ENCODE results near the gene SSB.
"Not testable (repeated sequence)": the region's sequence is repeated elsewhere in the genome, so short reads cannot be mapped to it uniquely, and the experiment has no call there.

SSB gene

GRCh38 chr2:169776252-169776761 lies 22.4 kb upstream of the SSB start:
- peak; percentile 38 for DNase-seq
- in situ Hi-C loops (cut with MboI; ENCODE audit: low pct_unique_long_range_greater_than_20kb, low sequenced_read_pairs) = no loop called here

- peak; percentile 55 for DNase-seq
- in situ Hi-C loops (cut with MboI; ENCODE audit: low pct_unique_long_range_greater_than_20kb, low sequenced_read_pairs) = no loop called here
Measured at GRCh38 chr2:169778446-169778845, 20.2 kb upstream of the SSB start.

DNA sequence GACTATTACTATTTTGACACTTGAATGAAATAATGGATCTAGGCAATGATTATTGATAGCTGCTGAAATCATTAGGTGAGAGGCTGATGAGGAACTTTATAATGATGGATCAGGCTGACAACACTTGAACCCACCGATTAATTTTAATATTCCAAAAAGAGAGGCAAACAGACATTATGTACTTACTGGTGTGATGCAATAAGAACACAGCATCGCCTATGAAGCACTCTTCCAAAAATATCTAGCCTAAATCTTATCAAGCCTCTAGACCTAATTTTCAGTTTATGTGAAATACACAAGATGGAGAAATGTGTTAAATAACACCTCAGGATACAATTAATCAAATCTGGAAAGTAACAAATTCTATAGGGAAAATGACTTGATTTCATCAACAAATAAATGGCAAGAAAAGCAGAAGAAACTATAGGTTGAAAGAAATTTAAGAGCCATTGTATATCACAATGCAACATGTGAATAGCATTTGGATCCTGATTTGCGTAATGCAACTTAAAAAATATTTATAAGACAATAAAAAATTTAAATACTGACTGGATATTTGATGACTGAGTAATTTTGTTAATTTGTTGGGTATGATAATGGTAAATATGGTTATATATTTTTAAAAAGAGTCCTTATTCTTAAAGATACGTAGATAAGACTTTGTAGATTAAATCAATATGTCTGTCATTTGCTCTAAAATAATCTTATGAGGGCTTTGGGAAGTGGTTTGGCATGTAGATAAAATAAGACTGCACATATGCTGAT lies 17.2 kb upstream of the SSB start:
- in situ Hi-C loops (cut with MboI; ENCODE audit: low pct_unique_long_range_greater_than_20kb, low sequenced_read_pairs) = no loop called here

DNA sequence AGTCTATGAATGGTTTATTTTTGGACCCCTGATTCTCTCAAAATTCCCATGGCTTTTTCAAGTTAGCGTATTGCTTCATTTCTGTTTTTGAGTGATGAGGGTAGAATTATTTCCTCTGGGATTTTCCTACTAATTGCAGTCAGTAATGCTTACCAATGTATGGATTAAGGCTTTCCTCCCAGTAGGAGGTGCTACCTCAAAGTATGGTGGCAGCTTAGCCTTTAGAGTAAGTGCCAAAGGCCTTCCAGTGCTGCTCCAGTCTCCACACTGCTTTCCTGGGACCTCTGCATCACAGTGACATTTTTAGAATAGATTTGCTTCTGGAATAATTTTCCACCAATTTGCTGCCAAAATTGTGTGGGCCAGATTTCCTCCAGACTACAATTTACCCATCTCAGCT lies 16.2 kb upstream of the SSB start:
- in situ Hi-C loops (cut with MboI; ENCODE audit: low pct_unique_long_range_greater_than_20kb, low sequenced_read_pairs) = no loop called here
- no peak for DNase-seq

More for the DNA sequence above, 17.2 kb upstream of the SSB start:
- no peak for DNase-seq

DNA sequence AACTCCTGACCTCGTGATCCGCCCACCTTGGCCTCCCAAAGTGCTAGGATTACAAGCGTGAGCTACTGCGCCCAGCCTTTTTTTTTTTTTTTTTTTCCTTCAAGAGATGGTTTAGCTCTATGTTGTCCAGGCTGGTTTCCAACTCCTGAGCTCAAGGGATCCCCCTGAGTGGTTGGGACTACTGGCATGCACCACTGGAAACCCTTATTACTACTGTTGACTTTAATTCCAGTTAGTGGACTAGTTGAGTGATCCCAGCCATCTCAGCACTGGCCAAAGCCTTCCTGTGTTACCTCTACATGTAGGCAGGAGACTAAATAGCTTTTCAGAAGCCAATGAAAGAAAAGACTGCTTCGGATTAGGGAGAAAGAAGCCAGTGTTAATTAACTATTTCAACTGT lies 8.1 kb upstream of the SSB start:
- in situ Hi-C loops (cut with MboI; ENCODE audit: low pct_unique_long_range_greater_than_20kb, low sequenced_read_pairs) = no loop called here
- DNase-seq = no peak

DNA sequence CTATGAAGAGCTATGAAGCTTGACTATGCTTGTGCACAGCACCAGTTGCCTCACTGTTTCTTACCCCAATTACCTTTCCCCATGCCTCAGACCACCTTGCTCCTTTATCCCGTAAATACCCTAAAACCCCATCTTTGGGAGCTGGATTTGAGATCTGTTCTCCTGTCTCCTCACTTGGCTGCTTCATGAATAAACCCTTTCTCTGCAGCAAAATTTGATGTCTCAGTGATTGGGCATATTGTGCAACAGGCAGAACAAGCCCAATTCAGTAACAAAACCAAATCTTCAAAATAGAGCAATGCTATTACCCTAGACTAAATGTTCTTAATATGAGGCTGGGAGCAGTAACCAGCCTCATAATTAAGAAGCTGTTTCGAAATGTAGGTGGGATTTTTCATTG lies 3.5 kb upstream of the SSB start:
- DNase-seq = no peak
- in situ Hi-C loops (cut with MboI; ENCODE audit: low pct_unique_long_range_greater_than_20kb, low sequenced_read_pairs) = no loop called here

GRCh38 chr2:169796441-169796840 lies 2.2 kb upstream of the SSB start:
- in situ Hi-C loops (cut with MboI; ENCODE audit: low pct_unique_long_range_greater_than_20kb, low sequenced_read_pairs) = no loop called here
- no peak for DNase-seq

GRCh38 chr2:169797601-169798000 lies 1.1 kb upstream of the SSB start:
- in situ Hi-C loops (cut with MboI; ENCODE audit: low pct_unique_long_range_greater_than_20kb, low sequenced_read_pairs) = no loop called here

GRCh38 chr2:169798397-169798717 lies 314 bp upstream of the SSB start:
- DNase-seq = no peak
- in situ Hi-C loops (cut with MboI; ENCODE audit: low pct_unique_long_range_greater_than_20kb, low sequenced_read_pairs) = no loop called here

More at GRCh38 chr2:169797601-169798000, 1.1 kb upstream of the SSB start:
- DNase-seq = no peak

- DNase-seq = no peak
- in situ Hi-C loops (cut with MboI; ENCODE audit: low pct_unique_long_range_greater_than_20kb, low sequenced_read_pairs) = no loop called here
Measured at GRCh38 chr2:169803480-169803879, 4.8 kb downstream of the SSB start.

DNA sequence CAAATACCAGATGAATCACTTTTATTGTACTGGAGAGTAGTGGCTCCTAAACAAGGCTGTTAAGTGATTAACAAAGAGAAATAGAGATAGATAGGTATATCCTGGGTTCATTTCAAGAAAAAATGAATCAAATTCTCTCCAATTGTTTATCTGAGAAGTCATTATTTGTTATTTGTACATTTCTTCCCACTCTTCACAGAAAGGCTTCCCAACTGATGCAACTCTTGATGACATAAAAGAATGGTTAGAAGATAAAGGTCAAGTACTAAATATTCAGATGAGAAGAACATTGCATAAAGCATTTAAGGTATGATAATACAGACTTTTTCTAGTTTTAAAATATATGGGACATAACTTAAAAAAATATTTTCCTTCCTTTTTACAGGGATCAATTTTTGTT lies 7.9 kb downstream of the SSB start:
- in situ Hi-C loops (cut with MboI; ENCODE audit: low pct_unique_long_range_greater_than_20kb, low sequenced_read_pairs) = no loop called here
- no peak for DNase-seq

- no peak for DNase-seq
- in situ Hi-C loops (cut with MboI; ENCODE audit: low pct_unique_long_range_greater_than_20kb, low sequenced_read_pairs) = no loop called here
Measured at GRCh38 chr2:169808221-169808620, 9.6 kb downstream of the SSB start.

DNA sequence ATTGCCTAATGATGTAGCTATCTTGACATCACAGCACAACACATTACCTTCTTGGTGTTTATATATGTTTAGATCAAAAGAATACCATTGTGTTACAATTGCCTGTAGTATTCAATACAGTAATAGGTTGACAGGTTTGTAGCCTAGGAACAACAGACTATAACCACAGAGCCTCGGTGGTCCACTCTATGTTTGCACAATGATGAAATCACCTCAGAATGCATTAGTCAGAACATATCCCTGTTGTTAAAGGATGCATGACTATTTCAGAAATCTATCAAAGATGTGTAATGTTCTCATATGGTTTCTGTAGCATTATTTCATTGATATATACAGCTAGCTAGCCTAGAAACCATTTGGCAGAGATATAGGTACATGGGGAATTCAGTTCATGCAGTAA lies 17.2 kb downstream of the SSB start:
- no peak for DNase-seq
- in situ Hi-C loops (cut with MboI; ENCODE audit: low pct_unique_long_range_greater_than_20kb, low sequenced_read_pairs) = no loop called here

DNA sequence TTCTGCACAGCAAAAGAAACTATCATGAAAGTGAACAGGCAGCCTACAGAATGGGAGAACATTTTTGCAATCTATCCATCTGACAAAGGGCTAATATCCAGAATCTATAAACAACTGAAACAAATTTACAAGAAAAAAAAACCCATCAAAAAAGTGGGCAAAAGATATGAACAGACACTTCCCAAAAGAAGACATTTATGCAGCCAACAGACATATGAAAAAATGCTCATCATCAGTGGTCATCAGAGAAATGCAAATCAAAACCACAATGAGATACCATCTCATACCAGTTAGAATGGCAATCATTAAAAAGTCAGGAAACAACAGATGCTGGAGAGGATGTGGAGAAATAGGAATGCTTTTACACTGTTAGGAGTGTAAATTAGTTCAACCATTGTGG lies 18.3 kb downstream of the SSB start:
- in situ Hi-C loops (cut with MboI; ENCODE audit: low pct_unique_long_range_greater_than_20kb, low sequenced_read_pairs); DNase-seq: not testable (repeated sequence)

GRCh38 chr2:169817369-169817768 lies 18.7 kb downstream of the SSB start:
- in situ Hi-C loops (cut with MboI; ENCODE audit: low pct_unique_long_range_greater_than_20kb, low sequenced_read_pairs); DNase-seq: not testable (repeated sequence)

GRCh38 chr2:169818241-169818640 lies 19.6 kb downstream of the SSB start:
- DNase-seq = no peak
- in situ Hi-C loops (cut with MboI; ENCODE audit: low pct_unique_long_range_greater_than_20kb, low sequenced_read_pairs) = no loop called here

DNA sequence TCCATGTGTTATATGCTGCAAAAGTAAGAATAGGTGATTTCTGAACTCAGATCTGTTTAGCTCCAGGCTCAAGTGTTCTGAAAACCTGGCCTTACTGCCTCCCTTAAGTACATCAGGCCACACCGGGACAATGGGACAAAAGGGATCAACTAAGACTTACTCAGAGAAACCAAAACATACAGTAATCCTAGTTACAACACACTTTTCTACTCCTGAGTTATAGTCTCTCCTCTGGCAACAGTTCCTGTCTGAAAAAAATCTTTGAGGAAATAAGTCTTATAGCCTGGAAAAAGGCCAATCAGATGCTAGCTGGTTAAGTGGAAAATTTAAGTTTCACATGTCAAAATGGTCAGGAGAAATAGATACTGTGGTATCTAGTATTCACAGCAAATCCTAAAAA lies 20.4 kb downstream of the SSB start:
- no peak for DNase-seq
- in situ Hi-C loops (cut with MboI; ENCODE audit: low pct_unique_long_range_greater_than_20kb, low sequenced_read_pairs) = no loop called here

GRCh38 chr2:169820101-169820500 lies 21.4 kb downstream of the SSB start:
- DNase-seq; in situ Hi-C loops (cut with MboI; ENCODE audit: low pct_unique_long_range_greater_than_20kb, low sequenced_read_pairs): not testable (repeated sequence)

DNA sequence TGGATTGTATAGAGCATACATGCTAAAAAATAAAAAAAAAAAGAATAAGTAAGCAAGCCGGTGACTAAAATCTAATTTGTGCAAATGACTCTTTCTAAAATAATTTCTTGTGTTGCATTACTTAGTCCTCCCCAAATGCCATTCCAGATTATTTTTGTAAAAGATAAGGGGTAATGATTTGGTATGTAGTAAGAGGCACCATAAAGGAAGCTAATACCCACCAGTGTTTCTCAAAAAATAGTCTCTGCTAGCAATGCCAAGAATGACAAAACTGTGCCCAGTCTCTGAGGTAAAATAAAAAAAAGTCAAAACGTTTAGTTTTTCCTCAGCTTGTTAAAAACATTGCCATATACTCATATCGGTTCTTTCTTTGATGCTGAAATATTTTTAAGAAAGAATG lies 23.4 kb downstream of the SSB start:
- DNase-seq = no peak
- in situ Hi-C loops (cut with MboI; ENCODE audit: low pct_unique_long_range_greater_than_20kb, low sequenced_read_pairs) = no loop called here

- no peak for DNase-seq
- in situ Hi-C loops (cut with MboI; ENCODE audit: low pct_unique_long_range_greater_than_20kb, low sequenced_read_pairs) = no loop called here
Measured at GRCh38 chr2:169822785-169823392, 24.2 kb downstream of the SSB start.

- in situ Hi-C loops (cut with MboI; ENCODE audit: low pct_unique_long_range_greater_than_20kb, low sequenced_read_pairs) = no loop called here
- no peak for DNase-seq
Measured at GRCh38 chr2:169823996-169824372, 25.3 kb downstream of the SSB start.
